Ectodermal cell (in vitro differentiated cells): ENCODE measurements around the gene TRIM47.
"Not testable (repeated sequence)": the region's sequence is repeated elsewhere in the genome, so short reads cannot be mapped to it uniquely, and the experiment has no call there.

ENCODE experiments used
- H3K27ac ChIP-seq: 2 replicates; pipeline ENCODE4 v1.7.0; 2013; ENCODE audit warnings: mild to moderate bottlenecking, low read depth, low read length; ENCODE audit not compliant: insufficient read depth, poor library complexity, severe bottlenecking
- H3K27me3 ChIP-seq: 2 replicates; pipeline ENCODE4 v1.7.0; 2013; ENCODE audit warnings: mild to moderate bottlenecking, low read length; ENCODE audit not compliant: insufficient read depth, control insufficient read depth, poor library complexity, severe bottlenecking
- H3K36me3 ChIP-seq: one replicate; pipeline ENCODE4 v1.7.0; 2013; ENCODE audit warnings: low read length; ENCODE audit not compliant: control insufficient read depth, insufficient read depth
- H3K4me1 ChIP-seq: one replicate; pipeline ENCODE4 v1.7.0; 2013; ENCODE audit warnings: low read length; ENCODE audit not compliant: control insufficient read depth, insufficient read depth
- H3K4me3 ChIP-seq: 2 replicates; pipeline ENCODE4 v1.7.0; 2013; ENCODE audit warnings: low read depth, low read length, control low read depth; ENCODE audit not compliant: insufficient read depth
- H3K9me3 ChIP-seq: 2 replicates; pipeline ENCODE4 v1.7.0; 2013; ENCODE audit warnings: mild to moderate bottlenecking, low read length, moderate library complexity; ENCODE audit not compliant: control insufficient read depth
- WGBS, 2 experiments: methylation state at CpG; one replicate each; pipeline ENCODE4 v1.1.7; 2013; ENCODE audit warnings: missing lambda C conversion rate in 2 of 2; 5-methylcytosine and 5-hydroxymethylcytosine counted together

TRIM47 gene

GRCh38 chr17:75891022-75891604, 12.7 kb upstream of the TRIM47 start:
- Histone ChIP-seq H3K4me3 (no peak overlapping the region), H3K27me3 (no peaks in the 10 kb centered on the region), H3K27ac (peak overlapping the region; percentile 53), H3K36me3 (peaks cover 5% of the 10 kb centered on the region), H3K4me1 (peaks cover 27% of the 10 kb centered on the region), H3K9me3 (no peaks in the 10 kb centered on the region)
- 95% methylated on average over 31 of the region's 31 CpGs for WGBS, 2 experiments

GRCh38 chr17:75889454-75889853, 11.1 kb upstream of the TRIM47 start:
- Histone ChIP-seq H3K36me3 (peaks cover 5% of the 10 kb centered on the region), H3K9me3 (no peaks in the 10 kb centered on the region), H3K27me3 (no peaks in the 10 kb centered on the region), H3K27ac (no peak overlapping the region), H3K4me1 (peaks cover 16% of the 10 kb centered on the region), H3K4me3 (no peak overlapping the region)
- WGBS, 2 experiments: 91 to 92% methylated on average over 6 of the region's 6 CpGs

GRCh38 chr17:75888484-75888883, 10.1 kb upstream of the TRIM47 start:
- Histone ChIP-seq H3K27ac (no peak overlapping the region), H3K36me3 (peaks cover 5% of the 10 kb centered on the region), H3K9me3 (no peaks in the 10 kb centered on the region), H3K27me3 (no peaks in the 10 kb centered on the region), H3K4me1 (peaks cover 8% of the 10 kb centered on the region), H3K4me3 (no peak overlapping the region)
- 92% methylated on average over 4 of the region's 6 CpGs for WGBS, 2 experiments

GRCh38 chr17:75885860-75886259, 7.5 kb upstream of the TRIM47 start:
- not testable (repeated sequence) for H3K4me1 ChIP-seq, H3K36me3 ChIP-seq, H3K9me3 ChIP-seq, H3K27ac ChIP-seq, H3K27me3 ChIP-seq, H3K4me3 ChIP-seq
- WGBS, 2 experiments: 91 to 94% methylated on average over 9 of the region's 9 CpGs

GRCh38 chr17:75885431-75885830, 7.0 kb upstream of the TRIM47 start:
- peaks cover 5% of the 10 kb centered on the region for H3K36me3 ChIP-seq
- no peak overlapping the region for H3K4me3 ChIP-seq
- H3K9me3 ChIP-seq: no peaks in the 10 kb centered on the region
- WGBS, 2 experiments: 92% methylated on average over 8 of the region's 8 CpGs
- H3K27ac ChIP-seq: no peak overlapping the region
- H3K27me3 ChIP-seq: no peaks in the 10 kb centered on the region
- H3K4me1 ChIP-seq: no peaks in the 10 kb centered on the region

GRCh38 chr17:75881678-75882454, 3.5 kb upstream of the TRIM47 start:
- Histone ChIP-seq H3K9me3 (no peaks in the 10 kb centered on the region), H3K4me1 (peaks cover 7% of the 10 kb centered on the region), H3K36me3 (no peaks in the 10 kb centered on the region), H3K27me3 (peaks cover 35% of the 10 kb centered on the region), H3K4me3 (no peak overlapping the region), H3K27ac (no peak overlapping the region)
- 90 to 91% methylated on average over 15 of the region's 15 CpGs for WGBS, 2 experiments

GRCh38 chr17:75880266-75880665, 1.9 kb upstream of the TRIM47 start:
- H3K27me3 ChIP-seq: peaks cover 49% of the 10 kb centered on the region
- peaks cover 9% of the 10 kb centered on the region for H3K4me1 ChIP-seq
- no peaks in the 10 kb centered on the region for H3K9me3 ChIP-seq
- H3K27ac ChIP-seq: no peak overlapping the region
- H3K4me3 ChIP-seq: no peak overlapping the region
- 75 to 80% methylated on average over 7 of the region's 7 CpGs for WGBS, 2 experiments
- H3K36me3 ChIP-seq: no peaks in the 10 kb centered on the region

GRCh38 chr17:75877752-75878173, 618 bp downstream of the TRIM47 start:
- Histone ChIP-seq H3K9me3 (no peaks in the 10 kb centered on the region), H3K36me3 (no peaks in the 10 kb centered on the region), H3K4me3 (peak overlapping the region; percentile 47), H3K4me1 (peaks cover 9% of the 10 kb centered on the region), H3K27me3 (peaks cover 49% of the 10 kb centered on the region), H3K27ac (no peak overlapping the region)
- WGBS, 2 experiments: 1% methylated on average over 56 of the region's 56 CpGs

- Histone ChIP-seq H3K27ac (no peak overlapping the region), H3K9me3 (no peaks in the 10 kb centered on the region), H3K4me3 (peak overlapping the region; percentile 47), H3K4me1 (peaks cover 9% of the 10 kb centered on the region), H3K36me3 (no peaks in the 10 kb centered on the region), H3K27me3 (peaks cover 49% of the 10 kb centered on the region)
- WGBS, 2 experiments: 23 to 24% methylated on average over 41 of the region's 41 CpGs
These were observed 1.2 kb downstream of the TRIM47 start for GRCh38 chr17:75876938-75877751.
